ENCODE results near the gene KIAA1586.
"Not testable (repeated sequence)": the region's sequence is repeated elsewhere in the genome, so short reads cannot be mapped to it uniquely, and the experiment has no call there.

Gene KIAA1586

GRCh38 chr6:57029213-57029612 is 17.3 kb upstream of the KIAA1586 start:
- TF ChIP-seq CTCF (conservative IDR thresholded peaks at IDR 0.05) = no peak
- no peak overlapping the region for H3K27ac ChIP-seq

- H3K27ac ChIP-seq = no peak overlapping the region
- no peak for TF ChIP-seq CTCF (conservative IDR thresholded peaks at IDR 0.05)
Measured at GRCh38 chr6:57033228-57033627, 13.3 kb upstream of the KIAA1586 start.

- H3K27ac ChIP-seq = no peak overlapping the region
- TF ChIP-seq CTCF (conservative IDR thresholded peaks at IDR 0.05) = no peak
Measured at GRCh38 chr6:57035549-57035948, 10.9 kb upstream of the KIAA1586 start.

- H3K27ac ChIP-seq = no peak overlapping the region
- no peak for TF ChIP-seq CTCF (conservative IDR thresholded peaks at IDR 0.05)
Measured at GRCh38 chr6:57038906-57039305, 7.6 kb upstream of the KIAA1586 start.

GRCh38 chr6:57040011-57040410 is 6.5 kb upstream of the KIAA1586 start:
- no peak for TF ChIP-seq CTCF (conservative IDR thresholded peaks at IDR 0.05)
- no peak overlapping the region for H3K27ac ChIP-seq

- H3K27ac ChIP-seq = not testable (repeated sequence)
Measured at GRCh38 chr6:57044061-57044460, 2.4 kb upstream of the KIAA1586 start.

GRCh38 chr6:57044568-57044967 is 1.9 kb upstream of the KIAA1586 start:
- H3K27ac ChIP-seq = no peak overlapping the region
- no peak for TF ChIP-seq CTCF (conservative IDR thresholded peaks at IDR 0.05)

- not testable (repeated sequence) for H3K27ac ChIP-seq
Measured at GRCh38 chr6:57047257-57047585, 728 bp downstream of the KIAA1586 start.

- not testable (repeated sequence) for H3K27ac ChIP-seq
Measured at GRCh38 chr6:57047859-57048258, 1.4 kb downstream of the KIAA1586 start.
